Measurements from ENCODE around the gene PLSCR4. TPM values are rescaled to one million over a fixed set of nuclear protein-coding genes. Genes with fewer than 3 reads are reported as not detected.

The PLSCR4 gene
- total and polyA plus RNA-seq, 2 donors (not counting 3 experiments of a cell fraction or from before 2014, with no cell fraction given) = 81.5 to 91.7 TPM

DNA sequence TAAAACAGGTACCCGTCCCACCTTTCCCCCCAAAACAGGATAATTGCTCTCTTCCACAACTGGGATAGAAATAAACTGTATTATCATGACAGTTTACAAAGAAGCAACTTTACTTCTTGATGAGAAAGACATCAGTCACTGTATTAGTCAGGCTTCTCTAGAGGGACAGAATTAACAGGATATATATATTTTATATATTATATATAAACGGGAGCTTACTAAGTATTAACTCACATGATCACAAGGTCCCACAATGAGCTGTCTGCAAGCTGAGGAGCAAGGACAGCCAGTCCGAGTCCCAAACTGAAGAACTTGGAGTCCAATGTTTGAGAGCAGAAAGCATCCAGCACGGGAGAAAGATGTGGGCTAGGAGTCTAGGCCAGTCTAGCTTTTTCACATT lies 18.4 kb upstream of the PLSCR4 start:
- intact Hi-C loops (cut with micrococcal nuclease) = no loop called here
- H3K9me3 ChIP-seq (replicated peaks; ENCODE audit: control insufficient read depth, insufficient read depth, low read length) = no peaks in the 10 kb centered on the region
- dilution Hi-C loops (cut with MboI; ENCODE audit: extremely low pct_ligation_motif_present, low sequenced_read_pairs) = no loop called here
- no peaks in the 10 kb centered on the region for H3K27me3 ChIP-seq (ENCODE audit: control insufficient read depth in 2 of 2, insufficient read depth in 2 of 2, low read length in 2 of 2)
- DNase-seq (ENCODE audit: low read depth, low spot score) = no peak
- H3K4me1 ChIP-seq (ENCODE audit: control insufficient read depth, extremely low read depth, insufficient read depth, low read length) = peaks cover 13% of the 10 kb centered on the region
- ChIA-PET POLR2A (no interaction called here), CTCF (no interaction called here)
- FAIRE-seq = no peak
- no peak for TF ChIP-seq MYC (IDR thresholded peaks at IDR 0.05; ENCODE audit: low read depth, low read length)
- no peak for TF ChIP-seq EZH2 (IDR thresholded peaks at IDR 0.05; ENCODE audit: borderline replicate concordance, low read depth, low read length, severe bottlenecking)
- no peak for TF ChIP-seq POLR2AphosphoS5 (IDR thresholded peaks at IDR 0.05; ENCODE audit: insufficient read depth, low read depth, low read length)
- TF ChIP-seq FOS (IDR thresholded peaks at IDR 0.05; ENCODE audit: borderline replicate concordance, insufficient read depth, low read length) = no peak
- H4K20me1 ChIP-seq (replicated peaks; ENCODE audit: control insufficient read depth, extremely low read depth, insufficient read depth, low read length) = no peaks in the 10 kb centered on the region
- H3K4me3 ChIP-seq (replicated peaks in 1 of 3; ENCODE audit: insufficient read depth in 1 of 3, low read depth in 1 of 3, low read length in 3 of 3) = no peak overlapping the region
- BruUV-seq (replicated peaks) = no TSS peak
- H3K9ac ChIP-seq (replicated peaks; ENCODE audit: extremely low read depth, insufficient read depth, low read length) = no peak overlapping the region
- no peaks in the 10 kb centered on the region for H3K9me1 ChIP-seq (replicated peaks; ENCODE audit: control insufficient read depth, extremely low read depth, insufficient read depth, low read length)
- no peaks in the 10 kb centered on the region for H3K79me2 ChIP-seq (ENCODE audit: control insufficient read depth, insufficient read depth, low read length)
- no peak overlapping the region for H3K27ac ChIP-seq (ENCODE audit: insufficient read depth, low read depth, low read length)
- H3K36me3 ChIP-seq (ENCODE audit: control insufficient read depth in 2 of 2, extremely low read depth in 1 of 2, insufficient read depth in 2 of 2, low read length in 2 of 2) = no peaks in the 10 kb centered on the region
- no peak overlapping the region for H2AFZ ChIP-seq (ENCODE audit: low read depth, low read length)
- H3K4me2 ChIP-seq (ENCODE audit: insufficient read depth, low read length) = no peak overlapping the region

DNA sequence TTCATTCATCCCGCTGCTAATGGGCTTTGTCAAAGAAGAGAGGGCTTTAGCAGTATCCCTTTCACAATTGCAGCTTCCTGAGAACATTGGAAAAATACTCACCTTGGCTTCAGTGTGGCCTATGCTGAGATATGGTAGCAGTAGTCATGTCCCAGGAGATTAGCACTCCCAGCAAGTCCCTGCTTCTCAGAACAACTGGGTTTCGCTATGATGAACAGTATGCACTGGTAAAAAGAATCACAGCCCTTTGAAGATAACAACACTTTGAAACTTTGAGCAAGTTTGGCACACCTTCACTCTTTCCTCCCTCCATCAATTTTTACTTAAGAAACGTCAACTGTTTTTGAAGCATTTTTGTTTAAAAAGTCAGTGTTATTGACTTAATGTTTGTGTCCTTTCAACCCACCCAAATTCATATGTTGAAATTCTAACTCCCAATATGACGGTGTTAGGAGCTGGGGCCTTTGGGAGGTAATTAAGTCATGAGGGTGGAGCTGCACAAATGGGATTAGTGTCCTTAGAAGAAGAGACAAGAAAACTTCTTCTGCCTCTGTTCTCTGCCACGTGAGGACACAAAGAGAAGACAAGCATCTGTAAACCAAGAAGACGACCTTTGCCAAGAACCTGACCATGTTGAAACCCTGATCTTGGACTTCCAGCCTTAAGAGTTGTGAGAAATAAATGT lies 17.8 kb upstream of the PLSCR4 start:
- Histone ChIP-seq H3K27me3 (ENCODE audit: control insufficient read depth in 2 of 2, insufficient read depth in 2 of 2, low read length in 2 of 2) (no peaks in the 10 kb centered on the region), H3K4me3 (replicated peaks in 1 of 3; ENCODE audit: insufficient read depth in 1 of 3, low read depth in 1 of 3, low read length in 3 of 3) (no peak overlapping the region), H3K4me2 (ENCODE audit: insufficient read depth, low read length) (no peak overlapping the region), H3K9ac (replicated peaks; ENCODE audit: extremely low read depth, insufficient read depth, low read length) (no peak overlapping the region), H3K79me2 (ENCODE audit: control insufficient read depth, insufficient read depth, low read length) (no peaks in the 10 kb centered on the region), H3K4me1 (ENCODE audit: control insufficient read depth, extremely low read depth, insufficient read depth, low read length) (peaks cover 7% of the 10 kb centered on the region), H2AFZ (ENCODE audit: low read depth, low read length) (no peak overlapping the region), H3K27ac (ENCODE audit: insufficient read depth, low read depth, low read length) (no peak overlapping the region), H3K9me1 (replicated peaks; ENCODE audit: control insufficient read depth, extremely low read depth, insufficient read depth, low read length) (no peaks in the 10 kb centered on the region), H4K20me1 (replicated peaks; ENCODE audit: control insufficient read depth, extremely low read depth, insufficient read depth, low read length) (no peaks in the 10 kb centered on the region), H3K9me3 (replicated peaks; ENCODE audit: control insufficient read depth, insufficient read depth, low read length) (no peaks in the 10 kb centered on the region), H3K36me3 (ENCODE audit: control insufficient read depth in 2 of 2, extremely low read depth in 1 of 2, insufficient read depth in 2 of 2, low read length in 2 of 2) (no peaks in the 10 kb centered on the region)
- CTCF ChIA-PET = interaction anchor here (0.8 kb wide), 1 partner anchor 59 kb away, joined by 6 read pairs; no protein-coding TSS in a partner anchor
- no peak for TF ChIP-seq EZH2 (IDR thresholded peaks at IDR 0.05; ENCODE audit: borderline replicate concordance, low read depth, low read length, severe bottlenecking)
- no peak for TF ChIP-seq FOS (IDR thresholded peaks at IDR 0.05; ENCODE audit: borderline replicate concordance, insufficient read depth, low read length)
- TF ChIP-seq, protein P1, sequence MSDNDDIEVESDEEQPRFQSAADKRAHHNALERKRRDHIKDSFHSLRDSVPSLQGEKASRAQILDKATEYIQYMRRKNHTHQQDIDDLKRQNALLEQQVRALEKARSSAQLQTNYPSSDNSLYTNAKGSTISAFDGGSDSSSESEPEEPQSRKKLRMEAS (IDR thresholded peaks at IDR 0.05; ENCODE audit: insufficient read depth, insufficient read length) = no peak
- no peak for TF ChIP-seq POLR2AphosphoS5 (IDR thresholded peaks at IDR 0.05; ENCODE audit: insufficient read depth, low read depth, low read length)
- no peak for TF ChIP-seq CTCF (IDR thresholded peaks at IDR 0.05; ENCODE audit: extremely low read depth in 1 of 2, insufficient read depth in 1 of 2, low read depth in 1 of 2, low read length in 2 of 2)
- no peak for TF ChIP-seq MYC (IDR thresholded peaks at IDR 0.05; ENCODE audit: low read depth, low read length)
- no peak for TF ChIP-seq GATA2 (IDR thresholded peaks at IDR 0.05; ENCODE audit: insufficient read depth, insufficient read length, low read depth, low read length)
- TF ChIP-seq POLR2A (IDR thresholded peaks at IDR 0.05; ENCODE audit: low read depth, low read length) = no peak
- no peak for TF ChIP-seq JUN (IDR thresholded peaks at IDR 0.05; ENCODE audit: borderline replicate concordance, insufficient read depth, insufficient read length, low read depth)
- no peak for DNase-seq (ENCODE audit: low read depth, low spot score)
- POLR2A ChIA-PET = no interaction called here
- intact Hi-C loops (cut with micrococcal nuclease) (no loop called here), dilution Hi-C loops (cut with MboI; ENCODE audit: extremely low pct_ligation_motif_present, low sequenced_read_pairs) (no loop called here)
- no peak for FAIRE-seq
- BruUV-seq (replicated peaks) = no TSS peak
